Measurements from ENCODE around the gene RORC.

Gene RORC

DNA sequence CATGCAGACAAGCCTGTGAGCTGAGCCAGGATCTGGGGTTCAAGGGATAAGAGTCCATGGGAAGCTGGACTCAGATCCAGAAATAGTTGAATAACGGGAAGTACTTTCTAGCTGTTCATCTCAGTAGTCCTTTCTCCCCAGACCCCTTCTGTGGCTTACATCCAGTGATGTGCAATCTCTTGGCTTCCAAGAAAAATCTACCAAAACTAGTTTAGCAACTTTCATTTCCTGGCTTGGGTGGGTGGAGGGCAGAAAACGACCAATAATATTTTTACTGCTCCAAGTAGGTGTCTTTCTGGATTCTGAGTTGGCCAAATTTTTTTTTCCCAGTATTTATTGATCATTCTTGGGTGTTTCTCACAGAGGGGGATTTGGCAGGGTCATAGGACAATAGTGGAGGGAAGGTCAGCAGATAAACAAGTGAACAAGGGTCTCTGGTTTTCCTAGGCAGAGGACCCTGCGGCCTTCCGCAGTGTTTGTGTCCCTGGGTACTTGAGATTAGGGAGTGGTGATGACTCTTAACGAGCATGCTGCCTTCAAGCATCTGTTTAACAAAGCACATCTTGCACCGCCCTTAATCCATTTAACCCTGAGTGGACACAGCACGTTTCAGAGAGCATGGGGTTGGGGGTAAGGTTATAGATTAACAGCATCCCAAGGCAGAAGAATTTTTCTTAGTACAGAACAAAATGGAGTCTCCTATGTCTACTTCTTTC lies 63.1 kb downstream of the RORC start:
- DNase-seq = peak; percentile 35

DNA sequence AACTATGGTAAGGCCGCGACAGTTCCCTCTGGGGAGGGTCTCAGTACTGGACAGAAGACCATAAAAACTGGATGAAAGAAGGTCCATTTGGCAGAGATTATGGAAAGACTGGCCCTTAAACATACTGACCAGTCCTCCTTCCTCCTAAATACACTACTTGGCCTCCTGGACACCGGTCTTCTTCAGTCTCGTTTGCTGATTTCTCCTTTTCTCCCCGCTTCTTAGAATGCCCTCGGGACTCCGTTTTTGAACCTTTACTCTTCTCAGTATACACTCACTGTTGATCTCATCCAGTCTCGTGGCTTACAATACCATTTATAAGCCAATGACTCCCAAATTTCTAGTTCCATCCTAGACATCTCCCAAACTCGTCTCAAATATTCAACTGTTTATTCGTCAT lies 67.6 kb downstream of the RORC start:
- DNase-seq = no peak

DNA sequence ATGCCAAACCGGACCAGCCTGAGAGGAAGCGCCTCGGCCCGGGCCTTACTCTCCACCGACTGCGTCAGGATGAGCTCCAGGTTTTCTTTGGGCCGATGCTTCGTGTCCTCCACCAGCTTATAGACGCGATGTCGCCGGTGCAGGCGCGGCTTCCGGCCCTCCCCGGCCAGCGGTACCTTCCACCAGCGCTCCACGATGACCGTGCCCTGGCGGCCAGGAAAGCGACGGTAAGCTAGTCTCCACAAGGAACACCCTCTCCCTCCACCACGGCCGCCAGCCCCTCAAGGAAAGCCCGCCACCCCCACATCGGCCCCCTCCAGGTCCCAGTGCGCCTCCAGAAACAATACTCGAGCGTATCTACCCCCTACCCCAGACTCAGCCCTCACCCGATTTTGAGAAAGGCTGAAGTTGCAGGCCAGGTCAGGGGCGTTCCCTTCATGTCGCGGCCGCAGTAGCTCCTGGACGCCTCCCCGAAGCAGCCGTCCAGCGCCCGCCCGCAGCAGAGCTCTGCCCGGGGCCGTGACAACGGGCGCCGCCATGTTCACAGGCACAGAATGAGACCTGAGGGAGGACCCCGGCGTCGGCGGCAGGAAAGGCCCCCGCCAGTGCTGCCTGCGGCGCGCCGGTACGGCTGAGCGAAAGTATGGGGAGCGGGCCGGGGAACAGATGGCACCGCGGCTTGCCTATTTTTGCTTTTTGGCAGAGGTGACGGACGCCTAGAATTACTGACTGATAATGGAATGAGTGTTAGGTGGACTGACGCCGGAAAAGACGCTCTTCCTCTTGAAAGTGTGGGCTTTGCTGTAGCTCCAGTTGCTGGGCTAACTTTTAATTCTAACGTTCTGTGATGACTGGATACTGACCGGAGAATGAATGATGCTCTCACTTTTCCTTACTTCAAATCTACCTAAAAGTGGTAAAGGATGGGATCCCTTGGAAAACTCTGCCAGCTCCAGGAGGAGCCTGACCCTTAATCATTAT lies 68.4 kb downstream of the RORC start, which contains the start of gene MRPL9:
Gene MRPL9 (minus strand): TSS at position 556 of the 981 bp plus-strand sequence. CDS start 17 bp downstream, at position 539.
- peak; percentile 93 for DNase-seq

DNA sequence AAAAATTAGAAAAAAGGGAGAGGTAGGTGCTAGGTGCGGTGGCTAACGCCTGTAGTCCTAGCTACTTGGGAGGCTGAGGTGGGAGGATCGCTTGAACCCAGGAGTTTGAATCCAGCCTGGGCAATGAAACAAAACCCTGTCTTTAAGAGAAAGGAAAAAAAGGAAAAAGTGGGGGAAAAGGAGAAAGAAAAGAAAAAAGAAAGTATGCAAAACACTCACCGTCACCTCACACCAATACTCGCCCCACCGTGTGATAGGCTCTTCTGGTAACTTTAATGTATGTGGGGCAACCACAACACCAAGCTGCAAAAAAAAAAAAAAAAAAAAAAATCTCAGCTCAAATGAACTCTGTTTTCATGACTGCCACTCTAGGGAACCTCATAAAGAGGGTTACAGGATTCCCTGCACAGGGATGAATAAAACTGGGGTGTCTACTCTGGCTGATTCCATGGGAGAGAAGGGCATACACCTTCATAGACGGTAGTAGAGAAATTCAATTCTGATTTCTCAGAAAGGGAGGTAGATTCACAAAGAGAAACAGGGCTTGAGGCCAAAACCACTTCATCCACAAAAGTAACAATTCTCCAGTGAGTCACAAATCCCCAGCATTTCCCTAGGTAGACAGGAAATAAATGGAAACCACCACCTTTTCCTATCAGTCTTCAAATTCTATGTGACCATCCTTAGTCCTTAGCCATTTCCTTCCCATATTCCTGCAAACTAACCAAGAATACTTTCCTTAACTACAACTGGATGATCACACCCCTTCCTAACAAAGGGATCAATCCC lies 70.8 kb downstream of the RORC start:
- DNase-seq = no peak

DNA sequence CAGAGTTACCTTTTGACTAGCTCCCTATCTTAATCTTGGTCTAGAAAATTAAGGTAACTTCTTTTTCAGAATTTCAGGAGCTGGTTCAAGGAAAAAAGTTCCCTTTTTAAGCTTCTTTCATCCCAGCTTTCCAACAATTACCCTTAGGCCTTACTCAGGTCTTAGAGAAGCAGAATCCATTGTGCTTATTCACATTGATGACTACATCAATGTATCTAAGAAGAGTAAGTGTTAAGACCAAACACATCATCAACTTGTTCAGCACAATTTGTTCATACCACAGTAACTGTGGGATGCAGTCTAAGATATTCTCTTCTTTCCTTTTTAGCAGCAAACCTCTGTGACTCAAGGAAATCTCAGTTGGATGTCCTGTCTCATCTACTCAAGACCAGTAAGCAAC lies 72.4 kb downstream of the RORC start:
- DNase-seq = no peak

DNA sequence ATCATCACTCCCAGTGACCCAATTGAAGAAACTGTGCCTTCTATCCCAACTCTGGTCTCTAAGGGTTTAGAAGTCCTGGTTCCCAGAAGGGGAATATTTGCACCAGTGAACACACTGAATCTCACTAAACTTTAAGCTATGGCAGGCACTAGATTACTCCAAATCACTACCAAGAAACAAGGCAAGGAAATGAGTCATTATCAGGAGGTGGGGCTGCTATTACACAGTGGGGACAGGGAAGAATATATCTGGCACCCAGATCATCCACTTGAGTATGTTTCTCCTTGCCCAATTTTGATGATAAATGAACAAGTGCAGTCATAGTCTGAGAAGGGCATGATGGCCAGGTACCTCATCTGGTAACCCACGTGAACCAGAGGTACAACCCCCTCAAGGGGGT lies 75.3 kb downstream of the RORC start:
- DNase-seq = peak; percentile 20
